Astrocyte (in vitro differentiated cells and primary cell): ENCODE data around the gene CYB561D1.

Source experiments
- CTCF ChIP-seq: IDR thresholded peaks from 2 replicates; pipeline ENCODE4 v1.5.1; 2011; ENCODE audit warnings: low read depth, mild to moderate bottlenecking, inconsistent platforms, low read length, moderate library complexity; ENCODE audit not compliant: insufficient read depth
- EZH2 ChIP-seq: IDR thresholded peaks from 2 replicates; pipeline ENCODE4 v1.6.1; 2012; ENCODE audit warnings: mild to moderate bottlenecking, low read length, inconsistent platforms; ENCODE audit not compliant: insufficient read depth

- no peak for TF ChIP-seq EZH2
- no peak for TF ChIP-seq CTCF
Measured at GRCh38 chr1:109472779-109473178, 21.1 kb upstream of the CYB561D1 start.
